Measurements from ENCODE around the gene CDC42BPG.

CDC42BPG gene

DNA sequence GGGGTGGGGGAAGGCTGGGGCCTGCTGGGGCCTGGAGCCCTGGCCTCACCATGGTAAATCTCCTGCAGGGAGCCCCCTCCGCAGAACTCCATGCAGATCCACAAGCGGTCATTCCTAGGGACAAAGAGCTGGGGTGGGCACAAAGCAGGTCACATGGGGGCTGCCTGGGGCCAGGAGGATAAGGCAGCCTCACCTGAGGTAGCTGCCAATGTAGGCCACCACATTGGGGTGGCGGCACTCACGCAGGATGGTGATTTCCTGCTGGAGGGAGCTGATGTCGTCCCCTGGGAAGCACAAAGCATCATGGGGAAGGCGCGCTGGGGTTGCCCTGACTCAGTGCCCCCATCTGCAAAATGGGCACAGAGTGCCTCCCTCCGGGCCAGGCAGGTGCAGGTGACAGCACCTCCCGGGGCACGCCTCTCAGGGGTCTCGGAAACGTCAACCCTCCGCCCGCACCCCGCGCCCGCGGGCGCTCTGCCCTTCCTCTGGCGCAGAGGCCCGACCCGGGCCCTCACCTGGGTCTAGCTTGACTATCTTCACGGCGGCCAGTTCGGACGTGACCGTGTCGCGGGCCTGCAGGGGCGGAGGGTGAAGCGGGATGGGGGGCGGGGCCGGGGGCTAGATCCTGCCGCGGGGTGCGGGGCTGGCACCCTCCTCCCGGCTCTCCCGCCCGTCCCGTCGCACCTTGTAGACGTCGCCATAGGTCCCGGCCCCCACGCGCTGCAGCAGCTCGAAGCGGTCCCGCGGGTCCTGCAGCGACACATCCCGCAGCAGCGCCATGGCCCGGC, 41.9 kb downstream of the CDC42BPG start:
- peak in 1 of 2 donors; percentile 26 for DNase-seq
- Histone ChIP-seq H3K4me3 (ENCODE audit: low read depth, low read length) (peak overlapping the region; percentile 80), H3K4me2 (ENCODE audit: low read length) (peak overlapping the region; percentile 76), H2BK120ac (ENCODE audit: insufficient read depth, low read length, poor library complexity) (no peak overlapping the region), H3K9me3 (ENCODE audit: insufficient read depth, low read depth, low read length) (no peaks in the 10 kb centered on the region), H3K36me3 (ENCODE audit: control insufficient read depth in 1 of 2, insufficient read depth in 2 of 2, low read length in 2 of 2) (peaks cover 46 to 48% of the 10 kb centered on the region in 2 experiments), H2AFZ (ENCODE audit: insufficient read depth, low read length, poor library complexity) (peak overlapping the region; percentile 48), H3K14ac (ENCODE audit: low read length) (peak overlapping the region; percentile 38), H3K9ac (ENCODE audit: low read length) (peak overlapping the region; percentile 8), H3K27me3 (ENCODE audit: insufficient read depth, low read length) (no peaks in the 10 kb centered on the region), H4K91ac (ENCODE audit: low read depth, low read length) (peak overlapping the region; percentile 36), H3K27ac (ENCODE audit: low read depth, low read length) (no peak overlapping the region), H3K4ac (ENCODE audit: low read depth, low read length) (no peak overlapping the region), H3K79me2 (ENCODE audit: control insufficient read depth, insufficient read depth, low read length, poor library complexity) (no peaks in the 10 kb centered on the region), H2BK5ac (ENCODE audit: low read depth, low read length, poor library complexity) (no peak overlapping the region), H2BK12ac (ENCODE audit: low read length) (peak overlapping the region; percentile 37), H3K4me1 (ENCODE audit: control insufficient read depth in 1 of 2, insufficient read depth in 2 of 2, low read length in 2 of 2) (peaks cover 8 to 15% of the 10 kb centered on the region in 2 experiments), H3K18ac (ENCODE audit: low read length) (peak overlapping the region; percentile 60), H3K23ac (ENCODE audit: low read length) (no peak overlapping the region), H3K79me1 (ENCODE audit: low read length) (peaks cover 11% of the 10 kb centered on the region), H4K12ac (ENCODE audit: low read depth, low read length) (peak overlapping the region; percentile 75), H2AK5ac (ENCODE audit: low read length) (peak overlapping the region; percentile 75), H4K8ac (ENCODE audit: low read depth, low read length) (peak overlapping the region; percentile 55)
- no CpG with 5 or more reads among the region's 54 CpGs for WGBS (ENCODE audit: extremely low coverage, insufficient coverage, insufficient read length)

DNA sequence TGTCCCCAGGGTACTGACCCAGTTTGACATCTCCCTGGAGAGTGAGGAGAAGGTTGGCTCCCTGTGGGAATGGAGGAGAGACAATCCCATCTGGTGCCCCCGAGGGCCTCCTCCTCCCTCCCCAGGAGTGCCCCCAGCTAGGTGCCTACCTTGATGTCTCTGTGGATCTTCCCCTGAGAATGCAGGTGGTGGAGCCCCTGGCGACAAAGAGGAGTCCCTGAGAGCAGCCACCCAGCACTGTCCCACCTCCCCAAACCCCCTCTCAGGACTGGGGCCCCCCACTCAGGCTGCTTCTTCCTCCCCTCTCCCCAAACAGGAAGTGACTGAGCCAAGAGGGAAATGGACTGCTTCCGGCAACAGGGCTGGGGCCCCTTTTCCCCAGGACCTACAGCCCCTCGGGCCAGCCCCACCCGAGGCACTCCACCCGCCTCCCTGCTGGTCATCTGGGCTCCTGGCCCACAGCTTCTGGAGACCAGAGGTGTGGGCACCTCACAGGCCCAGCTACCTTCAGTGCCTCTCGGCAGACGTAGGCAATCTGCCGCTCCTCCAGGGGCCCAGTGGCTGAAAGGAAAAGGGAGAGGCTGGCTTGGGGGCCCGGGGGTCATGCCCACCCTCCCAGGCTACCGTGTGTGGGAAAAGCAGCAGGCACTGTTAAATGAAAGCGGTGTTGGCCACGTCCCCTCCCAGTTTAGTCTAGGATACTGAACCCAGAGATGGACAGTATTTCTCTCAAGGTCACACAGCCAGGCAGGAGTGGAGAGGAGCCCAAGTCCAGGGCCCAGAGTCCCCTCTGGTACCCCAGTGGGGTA, 42.7 kb downstream of the CDC42BPG start:
- H3K36me3 ChIP-seq (ENCODE audit: control insufficient read depth in 1 of 2, insufficient read depth in 2 of 2, low read length in 2 of 2) = peaks cover 45 to 49% of the 10 kb centered on the region in 2 experiments
- no peak overlapping the region for H4K91ac ChIP-seq (ENCODE audit: low read depth, low read length)
- H4K12ac ChIP-seq (ENCODE audit: low read depth, low read length) = no peak overlapping the region
- H3K79me1 ChIP-seq (ENCODE audit: low read length) = peaks cover 11% of the 10 kb centered on the region
- WGBS (ENCODE audit: extremely low coverage, insufficient coverage, insufficient read length) = no CpG with 5 or more reads among the region's 13 CpGs
- H3K14ac ChIP-seq (ENCODE audit: low read length) = no peak overlapping the region
- no peak overlapping the region for H2BK120ac ChIP-seq (ENCODE audit: insufficient read depth, low read length, poor library complexity)
- no peak overlapping the region for H2BK12ac ChIP-seq (ENCODE audit: low read length)
- DNase-seq = no peak
- H3K27ac ChIP-seq (ENCODE audit: low read depth, low read length) = no peak overlapping the region
- H3K4me3 ChIP-seq (ENCODE audit: low read depth, low read length) = no peak overlapping the region
- no peaks in the 10 kb centered on the region for H3K9me3 ChIP-seq (ENCODE audit: insufficient read depth, low read depth, low read length)
- H3K23ac ChIP-seq (ENCODE audit: low read length) = no peak overlapping the region
- no peak overlapping the region for H2AK5ac ChIP-seq (ENCODE audit: low read length)
- H4K8ac ChIP-seq (ENCODE audit: low read depth, low read length) = no peak overlapping the region
- H2BK5ac ChIP-seq (ENCODE audit: low read depth, low read length, poor library complexity) = no peak overlapping the region
- no peak overlapping the region for H2AFZ ChIP-seq (ENCODE audit: insufficient read depth, low read length, poor library complexity)
- peaks cover 8 to 15% of the 10 kb centered on the region in 2 experiments for H3K4me1 ChIP-seq (ENCODE audit: control insufficient read depth in 1 of 2, insufficient read depth in 2 of 2, low read length in 2 of 2)
- no peak overlapping the region for H3K4ac ChIP-seq (ENCODE audit: low read depth, low read length)
- no peak overlapping the region for H3K9ac ChIP-seq (ENCODE audit: low read length)
- H3K18ac ChIP-seq (ENCODE audit: low read length) = no peak overlapping the region
- H3K79me2 ChIP-seq (ENCODE audit: control insufficient read depth, insufficient read depth, low read length, poor library complexity) = no peaks in the 10 kb centered on the region
- H3K27me3 ChIP-seq (ENCODE audit: insufficient read depth, low read length) = no peaks in the 10 kb centered on the region
- no peak overlapping the region for H3K4me2 ChIP-seq (ENCODE audit: low read length)

DNA sequence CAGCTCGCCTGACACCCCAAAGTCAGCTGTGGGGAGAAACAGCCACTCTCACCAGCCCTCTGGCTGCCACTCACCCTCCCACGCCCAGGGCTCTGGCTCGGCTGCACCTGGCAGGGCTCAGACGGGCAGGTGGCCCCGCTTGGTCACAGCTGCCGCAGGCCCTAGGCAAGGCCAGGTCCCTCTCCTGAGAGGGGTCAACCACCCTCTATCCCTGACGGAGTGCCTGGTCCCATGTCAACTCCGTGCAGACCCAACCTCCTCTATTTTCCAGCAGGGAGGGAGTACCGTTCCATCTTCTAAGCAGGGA, 43.3 kb downstream of the CDC42BPG start:
- no peak for DNase-seq
- Histone ChIP-seq H4K12ac (ENCODE audit: low read depth, low read length) (no peak overlapping the region), H2AFZ (ENCODE audit: insufficient read depth, low read length, poor library complexity) (no peak overlapping the region), H4K8ac (ENCODE audit: low read depth, low read length) (no peak overlapping the region), H3K14ac (ENCODE audit: low read length) (no peak overlapping the region), H3K4me1 (ENCODE audit: control insufficient read depth in 1 of 2, insufficient read depth in 2 of 2, low read length in 2 of 2) (peaks cover 8 to 15% of the 10 kb centered on the region in 2 experiments), H3K4me2 (ENCODE audit: low read length) (no peak overlapping the region), H3K9me3 (ENCODE audit: insufficient read depth, low read depth, low read length) (no peaks in the 10 kb centered on the region), H3K4me3 (ENCODE audit: low read depth, low read length) (no peak overlapping the region), H3K27ac (ENCODE audit: low read depth, low read length) (no peak overlapping the region), H3K79me1 (ENCODE audit: low read length) (peaks cover 11% of the 10 kb centered on the region), H3K9ac (ENCODE audit: low read length) (no peak overlapping the region), H2AK5ac (ENCODE audit: low read length) (no peak overlapping the region), H3K79me2 (ENCODE audit: control insufficient read depth, insufficient read depth, low read length, poor library complexity) (no peaks in the 10 kb centered on the region), H2BK120ac (ENCODE audit: insufficient read depth, low read length, poor library complexity) (no peak overlapping the region), H3K18ac (ENCODE audit: low read length) (no peak overlapping the region), H3K27me3 (ENCODE audit: insufficient read depth, low read length) (no peaks in the 10 kb centered on the region), H3K23ac (ENCODE audit: low read length) (no peak overlapping the region), H3K36me3 (ENCODE audit: control insufficient read depth in 1 of 2, insufficient read depth in 2 of 2, low read length in 2 of 2) (peaks cover 45 to 49% of the 10 kb centered on the region in 2 experiments), H2BK5ac (ENCODE audit: low read depth, low read length, poor library complexity) (no peak overlapping the region), H3K4ac (ENCODE audit: low read depth, low read length) (no peak overlapping the region), H4K91ac (ENCODE audit: low read depth, low read length) (no peak overlapping the region), H2BK12ac (ENCODE audit: low read length) (no peak overlapping the region)
- no CpG with 5 or more reads among the region's 9 CpGs for WGBS (ENCODE audit: extremely low coverage, insufficient coverage, insufficient read length)

DNA sequence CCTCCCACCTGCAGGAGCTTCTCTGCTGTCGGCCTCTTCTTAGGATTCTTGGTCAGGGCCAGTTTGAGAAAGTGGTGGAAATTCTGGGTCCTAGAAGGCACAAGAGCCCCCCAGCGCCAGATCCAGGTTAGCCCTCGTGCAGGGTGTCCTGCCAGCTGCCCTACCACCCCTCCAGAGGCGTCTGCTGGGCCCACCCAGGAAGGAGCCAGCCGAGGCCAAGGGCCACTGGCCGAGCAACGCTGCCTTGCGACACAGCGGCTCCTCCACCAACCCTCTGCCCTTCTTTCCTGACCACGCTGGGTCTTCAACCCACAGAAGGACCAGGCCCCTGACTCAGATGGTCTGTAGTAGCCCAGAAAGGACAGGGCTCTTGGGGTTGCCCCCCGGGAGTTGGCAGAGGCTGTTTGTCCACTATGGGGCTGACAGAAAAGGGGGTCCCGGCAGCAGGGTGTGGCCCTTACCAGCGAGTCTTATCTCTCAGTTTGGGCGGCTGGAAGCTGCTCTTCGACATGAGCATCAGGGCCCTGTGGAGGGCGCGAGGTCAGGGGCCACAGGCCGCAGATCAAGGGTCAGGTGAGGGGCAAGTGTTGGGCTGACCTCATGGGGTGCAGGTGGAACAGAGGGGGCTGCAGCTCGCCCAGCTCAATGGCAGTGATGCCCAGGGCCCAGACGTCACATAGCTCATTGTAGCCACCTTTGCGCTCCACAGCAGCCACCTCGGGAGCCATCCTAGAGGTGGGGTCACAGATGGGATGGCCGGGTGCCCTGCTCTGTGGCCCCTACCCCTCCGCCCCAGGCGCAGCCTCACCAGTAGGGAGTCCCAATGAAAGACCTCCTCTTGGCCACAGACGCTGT, 43.9 kb downstream of the CDC42BPG start:
- Histone ChIP-seq H2BK5ac (ENCODE audit: low read depth, low read length, poor library complexity) (no peak overlapping the region), H3K14ac (ENCODE audit: low read length) (no peak overlapping the region), H3K18ac (ENCODE audit: low read length) (no peak overlapping the region), H3K4me1 (ENCODE audit: control insufficient read depth in 1 of 2, insufficient read depth in 2 of 2, low read length in 2 of 2) (peaks cover 8 to 15% of the 10 kb centered on the region in 2 experiments), H4K91ac (ENCODE audit: low read depth, low read length) (no peak overlapping the region), H3K79me2 (ENCODE audit: control insufficient read depth, insufficient read depth, low read length, poor library complexity) (no peaks in the 10 kb centered on the region), H3K27ac (ENCODE audit: low read depth, low read length) (no peak overlapping the region), H4K12ac (ENCODE audit: low read depth, low read length) (no peak overlapping the region), H3K9ac (ENCODE audit: low read length) (no peak overlapping the region), H3K4ac (ENCODE audit: low read depth, low read length) (no peak overlapping the region), H4K8ac (ENCODE audit: low read depth, low read length) (no peak overlapping the region), H3K4me2 (ENCODE audit: low read length) (no peak overlapping the region), H2BK12ac (ENCODE audit: low read length) (no peak overlapping the region), H2AFZ (ENCODE audit: insufficient read depth, low read length, poor library complexity) (no peak overlapping the region), H3K27me3 (ENCODE audit: insufficient read depth, low read length) (no peaks in the 10 kb centered on the region), H2BK120ac (ENCODE audit: insufficient read depth, low read length, poor library complexity) (no peak overlapping the region), H3K4me3 (ENCODE audit: low read depth, low read length) (no peak overlapping the region), H3K9me3 (ENCODE audit: insufficient read depth, low read depth, low read length) (no peaks in the 10 kb centered on the region), H3K79me1 (ENCODE audit: low read length) (peaks cover 11% of the 10 kb centered on the region), H3K23ac (ENCODE audit: low read length) (no peak overlapping the region), H2AK5ac (ENCODE audit: low read length) (no peak overlapping the region), H3K36me3 (ENCODE audit: control insufficient read depth in 1 of 2, insufficient read depth in 2 of 2, low read length in 2 of 2) (peaks cover 44 to 47% of the 10 kb centered on the region in 2 experiments)
- DNase-seq = no peak
- no CpG with 5 or more reads among the region's 26 CpGs for WGBS (ENCODE audit: extremely low coverage, insufficient coverage, insufficient read length)
